NOMO-1 treated with dmso at 0.1 percent for 144 hours (cell line): ENCODE data around the gene C3orf80.
A peak's percentile ranks its signal among the peaks of the same experiment; 100 is the strongest.
"Not testable (repeated sequence)": the region's sequence is repeated elsewhere in the genome, so short reads cannot be mapped to it uniquely, and the experiment has no call there.

Experiments
- DNase-seq: peaks from one replicate; lab custom pipeline; 2025; ENCODE audit not compliant: unreplicated experiment; lab: John Stamatoyannopoulos, UW

C3orf80 gene

GRCh38 chr3:160210799-160211221, 14.4 kb upstream of the C3orf80 start:
- DNase-seq, result peak; percentile 66

- DNase-seq, result no peak
Measured at GRCh38 chr3:160213191-160213590, 12.0 kb upstream of the C3orf80 start.

- no peak for DNase-seq
Measured at GRCh38 chr3:160217675-160218074, 7.5 kb upstream of the C3orf80 start.

- DNase-seq, result no peak
Measured at GRCh38 chr3:160218136-160218535, 7.1 kb upstream of the C3orf80 start.

GRCh38 chr3:160220038-160220437, 5.2 kb upstream of the C3orf80 start:
- DNase-seq, result no peak

GRCh38 chr3:160221019-160221418, 4.2 kb upstream of the C3orf80 start:
- no peak for DNase-seq

- DNase-seq, result no peak
Measured at GRCh38 chr3:160224256-160224655, 966 bp upstream of the C3orf80 start.

- no peak for DNase-seq
Measured at GRCh38 chr3:160224811-160225175, 429 bp upstream of the C3orf80 start.

GRCh38 chr3:160226026-160226907, 1.0 kb downstream of the C3orf80 start:
- DNase-seq, result peak; percentile 47

GRCh38 chr3:160227419-160227818, 2.2 kb downstream of the C3orf80 start:
- DNase-seq, result no peak

- no peak for DNase-seq
Measured at GRCh38 chr3:160232014-160232413, 6.8 kb downstream of the C3orf80 start.

GRCh38 chr3:160240719-160241118, 15.5 kb downstream of the C3orf80 start:
- DNase-seq, result not testable (repeated sequence)

GRCh38 chr3:160245261-160245800, 20.1 kb downstream of the C3orf80 start:
- DNase-seq, result no peak

- DNase-seq, result no peak
Measured at GRCh38 chr3:160247766-160248165, 22.5 kb downstream of the C3orf80 start.

GRCh38 chr3:160253298-160253697, 28.1 kb downstream of the C3orf80 start:
- no peak for DNase-seq

- no peak for DNase-seq
Measured at GRCh38 chr3:160257606-160258005, 32.4 kb downstream of the C3orf80 start.

- DNase-seq, result no peak
Measured at GRCh38 chr3:160259589-160259988, 34.4 kb downstream of the C3orf80 start.

- no peak for DNase-seq
Measured at GRCh38 chr3:160260587-160261270, 35.5 kb downstream of the C3orf80 start.

GRCh38 chr3:160265088-160265487, 39.9 kb downstream of the C3orf80 start:
- no peak for DNase-seq
